Measurements from ENCODE around the gene BCORL1.

BCORL1 gene

DNA sequence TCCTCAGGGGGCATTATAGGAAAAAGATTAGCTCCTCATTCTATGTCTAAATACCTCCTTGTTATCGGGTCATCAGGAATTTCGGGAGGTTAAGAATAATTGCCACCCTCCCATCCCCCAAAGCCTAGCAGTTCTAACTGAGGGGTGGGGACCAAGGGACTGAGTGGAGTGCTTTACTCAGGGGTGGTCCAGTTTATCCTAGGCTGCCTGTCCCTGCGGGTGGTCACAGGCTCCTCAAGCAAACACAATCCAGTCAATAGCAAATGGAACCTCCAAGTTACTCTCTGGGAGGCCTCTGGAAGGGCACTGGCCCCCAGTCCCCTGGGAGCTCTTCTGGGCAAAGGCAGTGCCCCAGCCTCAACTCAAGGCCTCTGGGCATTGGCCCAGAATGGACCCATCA, 121.2 kb downstream of the BCORL1 start:
- DNase-seq = no peak

DNA sequence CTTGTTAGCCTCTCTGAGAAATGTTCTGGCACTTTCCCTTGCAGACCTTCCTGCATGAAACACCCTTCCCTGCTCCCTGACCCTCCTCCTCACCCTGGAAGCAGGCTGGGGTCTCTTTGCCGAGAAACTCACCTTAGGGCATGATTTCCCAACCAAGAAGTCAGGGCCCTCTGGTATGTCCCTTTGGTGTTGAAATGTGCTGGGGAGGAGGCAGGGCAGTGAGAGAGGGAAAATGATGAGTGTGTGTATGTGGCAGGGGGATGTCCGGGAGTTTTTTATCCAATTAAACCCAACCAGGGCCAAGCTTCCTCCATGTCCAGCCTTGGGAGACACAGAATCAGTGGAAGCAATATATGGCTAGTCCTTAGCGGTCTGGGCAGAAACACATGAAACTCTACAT, 122.8 kb downstream of the BCORL1 start:
- no peak for DNase-seq

DNA sequence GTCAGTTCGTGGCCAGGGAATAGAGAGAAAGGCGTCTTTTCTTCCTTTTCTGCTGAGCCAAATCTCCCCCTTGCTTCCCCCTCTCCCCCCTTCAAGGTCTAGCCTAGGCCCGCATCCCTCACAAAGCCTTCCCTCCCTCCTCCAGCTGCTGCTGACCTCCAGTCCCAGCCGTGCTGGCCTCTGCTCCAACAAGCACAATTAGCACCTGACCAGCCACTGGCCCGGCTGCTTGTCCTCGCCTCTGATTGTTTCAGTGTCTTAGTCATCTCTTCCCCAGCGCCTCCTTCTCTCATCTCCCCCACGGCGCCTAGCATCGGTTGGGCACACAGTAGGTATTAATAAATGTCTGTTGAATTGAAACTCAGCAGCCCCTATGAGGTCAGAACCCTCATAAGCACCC, 123.6 kb downstream of the BCORL1 start:
- no peak for DNase-seq
